Measurements from ENCODE around the gene SIRT2.
A peak's percentile ranks its signal among the peaks of the same experiment; 100 is the strongest.

Gene SIRT2

DNA sequence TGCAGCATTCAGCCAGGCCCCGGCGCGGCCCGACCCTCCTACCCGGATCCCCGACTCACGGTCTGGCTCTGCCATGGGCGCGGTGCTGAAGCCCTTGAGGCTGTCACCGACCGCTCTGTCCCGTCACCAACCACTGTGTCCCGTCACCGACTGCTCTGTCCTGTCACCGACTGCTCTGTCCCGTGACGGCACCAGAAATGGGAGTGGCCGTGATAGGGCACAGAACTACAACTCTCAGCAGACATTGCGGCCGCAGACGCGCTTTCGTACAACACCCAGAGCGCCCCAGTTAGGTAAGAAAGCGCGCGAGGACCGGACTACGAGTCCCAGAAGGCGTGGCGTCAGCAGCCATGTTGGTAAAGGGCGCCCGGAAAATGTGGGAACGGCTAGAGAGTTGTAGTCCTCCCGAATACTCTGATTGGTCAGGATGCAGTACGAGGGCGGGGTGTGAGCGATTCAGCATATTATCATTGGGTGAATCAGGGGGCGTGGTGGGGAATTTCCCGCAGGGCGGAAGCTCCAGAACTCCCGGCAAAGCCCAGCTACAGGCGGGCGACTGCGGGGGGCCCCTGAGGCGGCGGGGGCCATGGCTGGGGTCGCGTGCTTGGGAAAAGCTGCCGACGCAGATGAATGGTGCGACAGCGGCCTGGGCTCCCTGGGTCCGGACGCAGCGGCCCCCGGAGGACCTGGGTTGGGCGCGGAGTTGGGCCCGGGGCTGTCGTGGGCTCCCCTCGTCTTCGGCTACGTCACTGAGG, at the start of gene SIRT2, which contains the start of gene NFKBIB:
TSS of gene SIRT2 (minus strand) at position 172 of the 755 bp plus-strand sequence. CDS start at position 75, 97 bp downstream.
TSS of gene NFKBIB (plus strand) at position 523 of the 755 bp plus-strand sequence. CDS start at position 587, 64 bp downstream.
- TF ChIP-seq MYC (IDR thresholded peaks at IDR 0.05; ENCODE audit: low read depth, low read length) (no peak), POLR2A (IDR thresholded peaks at IDR 0.05; ENCODE audit: extremely low read depth, insufficient read length) (no peak)
- TF ChIP-seq, protein P1, sequence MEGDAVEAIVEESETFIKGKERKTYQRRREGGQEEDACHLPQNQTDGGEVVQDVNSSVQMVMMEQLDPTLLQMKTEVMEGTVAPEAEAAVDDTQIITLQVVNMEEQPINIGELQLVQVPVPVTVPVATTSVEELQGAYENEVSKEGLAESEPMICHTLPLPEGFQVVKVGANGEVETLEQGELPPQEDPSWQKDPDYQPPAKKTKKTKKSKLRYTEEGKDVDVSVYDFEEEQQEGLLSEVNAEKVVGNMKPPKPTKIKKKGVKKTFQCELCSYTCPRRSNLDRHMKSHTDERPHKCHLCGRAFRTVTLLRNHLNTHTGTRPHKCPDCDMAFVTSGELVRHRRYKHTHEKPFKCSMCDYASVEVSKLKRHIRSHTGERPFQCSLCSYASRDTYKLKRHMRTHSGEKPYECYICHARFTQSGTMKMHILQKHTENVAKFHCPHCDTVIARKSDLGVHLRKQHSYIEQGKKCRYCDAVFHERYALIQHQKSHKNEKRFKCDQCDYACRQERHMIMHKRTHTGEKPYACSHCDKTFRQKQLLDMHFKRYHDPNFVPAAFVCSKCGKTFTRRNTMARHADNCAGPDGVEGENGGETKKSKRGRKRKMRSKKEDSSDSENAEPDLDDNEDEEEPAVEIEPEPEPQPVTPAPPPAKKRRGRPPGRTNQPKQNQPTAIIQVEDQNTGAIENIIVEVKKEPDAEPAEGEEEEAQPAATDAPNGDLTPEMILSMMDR (IDR thresholded peaks at IDR 0.05; ENCODE audit: low read depth, low read length): no peak
- TF ChIP-seq, protein P2, sequence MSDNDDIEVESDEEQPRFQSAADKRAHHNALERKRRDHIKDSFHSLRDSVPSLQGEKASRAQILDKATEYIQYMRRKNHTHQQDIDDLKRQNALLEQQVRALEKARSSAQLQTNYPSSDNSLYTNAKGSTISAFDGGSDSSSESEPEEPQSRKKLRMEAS (IDR thresholded peaks at IDR 0.05; ENCODE audit: low read depth, low read length): no peak; the same call in 1 of the 2 replicates
- peak within 1 kb of the TSS; percentile 92 for H3K4me3 ChIP-seq (ENCODE audit: low read depth, low read length)
- peak; percentile 98 for DNase-seq (ENCODE audit: low read depth)

DNA sequence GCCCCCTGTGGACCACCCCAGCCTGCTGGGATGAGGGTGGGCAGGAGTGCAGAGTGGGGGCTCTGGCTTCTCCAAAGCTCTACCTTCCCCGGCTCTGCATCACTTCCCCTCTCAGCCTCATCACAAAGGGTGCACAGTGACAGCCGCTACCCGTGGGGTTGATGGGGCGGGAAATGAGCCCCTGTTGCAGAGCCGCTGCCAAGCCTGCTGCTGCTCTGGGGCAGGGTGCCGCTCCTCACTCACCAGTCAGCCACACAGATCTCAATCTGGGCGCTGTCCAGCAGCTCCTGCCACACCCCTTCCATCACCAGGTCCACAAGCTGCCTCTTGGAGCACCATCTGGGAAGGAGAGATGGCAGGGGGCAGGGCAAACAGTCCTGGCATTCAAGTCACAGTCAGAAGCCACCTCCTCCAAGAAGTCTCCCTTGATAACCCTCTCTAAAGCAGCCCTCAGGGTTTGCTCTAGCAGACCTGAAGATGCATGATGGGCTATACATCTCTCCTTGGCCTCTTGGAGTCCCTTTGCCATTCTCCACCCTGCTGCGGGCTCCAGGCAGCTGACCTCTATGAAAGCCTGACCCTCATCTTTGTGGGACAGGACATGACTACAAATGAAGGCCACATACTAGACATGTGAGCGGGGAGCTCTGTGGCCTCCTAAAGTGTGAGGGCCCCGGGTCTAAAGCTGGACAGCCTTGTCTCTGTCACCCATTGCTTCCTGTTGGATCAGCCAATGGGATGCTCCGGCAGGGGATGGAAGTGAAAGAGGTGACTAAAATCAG, 47.0 kb upstream of the SIRT2 start:
- TF ChIP-seq POLR2A (IDR thresholded peaks at IDR 0.05; ENCODE audit: extremely low read depth, insufficient read length) (no peak), MYC (IDR thresholded peaks at IDR 0.05; ENCODE audit: low read depth, low read length) (no peak)
- TF ChIP-seq, protein P2 (IDR thresholded peaks at IDR 0.05; ENCODE audit: low read depth, low read length): no peak
- TF ChIP-seq, protein P1 (IDR thresholded peaks at IDR 0.05; ENCODE audit: low read depth, low read length): no peak
- DNase-seq (ENCODE audit: low read depth): no peak

DNA sequence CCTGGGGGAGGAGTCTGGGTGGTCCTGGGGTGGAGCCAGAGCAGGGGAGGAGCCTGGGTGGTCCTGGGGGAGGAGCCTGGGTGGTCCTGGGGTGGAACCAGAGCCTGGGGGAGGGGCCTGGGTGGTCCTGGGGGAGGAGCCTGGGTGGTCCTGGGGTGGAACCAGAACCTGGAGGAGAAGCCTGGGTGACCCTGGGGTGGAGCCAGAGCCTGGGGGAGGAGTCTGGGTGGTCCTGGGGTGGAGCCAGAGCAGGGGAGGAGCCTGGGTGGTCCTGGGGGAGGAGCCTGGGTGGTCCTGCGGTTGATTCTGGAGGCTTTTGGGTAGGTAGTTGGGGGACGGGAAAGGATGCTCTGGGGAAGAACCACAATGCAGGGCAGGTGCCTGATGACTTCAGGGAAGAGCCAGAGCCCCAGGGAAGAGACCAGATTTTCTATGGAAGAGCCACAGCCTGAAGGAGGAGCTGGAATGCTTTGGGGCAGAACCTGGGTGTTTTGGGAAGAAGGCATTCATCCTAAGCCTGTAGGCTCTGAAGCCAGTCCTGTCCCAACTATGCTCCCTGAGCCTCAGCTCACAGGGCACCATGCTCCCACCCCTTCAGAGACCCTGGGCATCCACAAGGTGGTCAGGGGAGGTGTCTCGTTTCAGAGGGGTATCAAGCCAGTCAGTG, 46.3 kb upstream of the SIRT2 start:
- H3K4me3 ChIP-seq (ENCODE audit: low read depth, low read length): no peak overlapping the region
- TF ChIP-seq, protein P1 (IDR thresholded peaks at IDR 0.05; ENCODE audit: low read depth, low read length): no peak
- TF ChIP-seq MYC (IDR thresholded peaks at IDR 0.05; ENCODE audit: low read depth, low read length) (no peak), POLR2A (IDR thresholded peaks at IDR 0.05; ENCODE audit: extremely low read depth, insufficient read length) (no peak)
- TF ChIP-seq, protein P2 (IDR thresholded peaks at IDR 0.05; ENCODE audit: low read depth, low read length): no peak
- DNase-seq (ENCODE audit: low read depth): no peak

More for the DNA sequence above, 47.0 kb upstream of the SIRT2 start:
- no peak overlapping the region for H3K4me3 ChIP-seq (ENCODE audit: low read depth, low read length)

DNA sequence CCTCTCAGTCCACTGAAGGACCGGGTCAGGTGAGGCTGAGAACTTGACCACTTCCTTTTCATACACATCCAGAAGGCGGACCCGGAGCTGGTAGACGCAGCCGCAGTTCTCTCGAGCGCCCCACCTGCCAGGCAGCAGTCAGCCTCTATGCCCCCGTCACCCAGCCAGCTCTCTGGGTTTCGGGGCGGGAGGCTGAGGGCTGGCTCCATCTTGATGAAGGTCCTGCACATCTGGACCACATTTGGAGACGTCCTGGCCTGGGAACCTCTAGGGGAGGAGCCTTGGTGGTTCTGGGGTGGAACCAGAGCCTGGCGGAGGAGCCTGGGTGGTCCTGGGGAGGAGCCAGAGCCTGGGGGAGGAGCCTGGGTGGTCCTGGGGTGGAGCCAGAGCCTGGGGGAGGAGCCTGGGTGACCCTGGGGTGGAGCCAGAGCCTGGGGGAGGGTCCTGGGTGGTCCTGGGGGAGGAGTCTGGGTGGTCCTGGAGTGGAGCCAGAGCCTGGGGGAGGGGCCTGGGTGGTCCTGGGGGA, 45.6 kb upstream of the SIRT2 start:
- TF ChIP-seq POLR2A (IDR thresholded peaks at IDR 0.05; ENCODE audit: extremely low read depth, insufficient read length): no peak
- TF ChIP-seq, protein P2 (IDR thresholded peaks at IDR 0.05; ENCODE audit: low read depth, low read length): no peak
- no peak for TF ChIP-seq MYC (IDR thresholded peaks at IDR 0.05; ENCODE audit: low read depth, low read length)
- TF ChIP-seq, protein P1 (IDR thresholded peaks at IDR 0.05; ENCODE audit: low read depth, low read length): no peak
- H3K4me3 ChIP-seq (ENCODE audit: low read depth, low read length): no peak overlapping the region
- DNase-seq (ENCODE audit: low read depth): no peak

DNA sequence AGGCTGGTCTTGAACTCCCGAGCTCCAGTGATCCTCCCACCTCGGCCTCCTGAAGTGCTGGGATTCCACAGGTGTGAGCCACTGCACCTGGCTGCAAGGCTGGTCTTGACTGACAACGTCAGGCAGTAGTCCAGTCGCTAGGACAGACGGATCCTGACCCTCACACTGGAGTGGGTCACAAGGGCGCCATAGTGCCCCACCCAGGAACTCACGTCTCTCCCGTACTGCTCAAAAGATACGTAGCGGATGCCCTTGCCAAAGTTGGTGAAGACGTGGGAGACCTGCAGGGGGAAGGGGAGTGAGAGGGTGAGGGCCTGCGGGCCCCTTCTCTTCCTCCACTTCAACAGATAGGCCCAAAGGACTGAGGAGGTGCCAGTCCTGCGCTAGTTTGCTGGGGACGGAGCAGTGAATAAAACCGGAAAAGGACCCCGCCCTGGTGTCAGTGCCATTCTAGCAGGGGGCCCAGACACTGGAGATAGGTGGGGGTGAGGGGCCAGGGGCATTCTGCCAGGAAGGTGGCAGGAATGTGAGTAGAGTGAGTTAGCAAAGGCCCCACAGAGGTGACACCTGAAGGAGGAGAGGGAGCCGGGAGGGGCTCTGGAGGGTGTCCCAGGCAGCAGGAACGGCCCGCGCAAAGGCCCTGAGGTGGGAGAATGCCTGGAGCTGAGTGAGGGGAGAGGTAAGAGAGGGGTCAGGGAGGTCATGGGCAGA, 43.2 kb upstream of the SIRT2 start:
- no peak for DNase-seq (ENCODE audit: low read depth)
- TF ChIP-seq, protein P1 (IDR thresholded peaks at IDR 0.05; ENCODE audit: low read depth, low read length): no peak
- TF ChIP-seq POLR2A (IDR thresholded peaks at IDR 0.05; ENCODE audit: extremely low read depth, insufficient read length): no peak
- TF ChIP-seq, protein P2 (IDR thresholded peaks at IDR 0.05; ENCODE audit: low read depth, low read length): no peak
- TF ChIP-seq MYC (IDR thresholded peaks at IDR 0.05; ENCODE audit: low read depth, low read length): no peak
- H3K4me3 ChIP-seq (ENCODE audit: low read depth, low read length): no peak overlapping the region

All from NB4 (cell line).